Progenitor cell of endocrine pancreas (in vitro differentiated cells): Measurements from ENCODE around the gene MAPK7. TPM values are rescaled to one million over a fixed set of nuclear protein-coding genes. Genes with fewer than 3 reads are reported as not detected.

Experiments
- DNase-seq: peaks from one replicate; pipeline ENCODE4 v3.0.0; 2021; ENCODE audit warnings: low spot score; ENCODE audit not compliant: unreplicated experiment
- H3K27ac Mint-ChIP-seq: 2 replicates; pipeline ENCODE4 v1.8.0; 2021; ENCODE audit warnings: mild to moderate bottlenecking, moderate library complexity, mixed read lengths
- H3K27me3 Mint-ChIP-seq: 2 replicates; pipeline ENCODE4 v1.8.0; 2021; ENCODE audit warnings: mixed read lengths
- H3K36me3 Mint-ChIP-seq: 2 replicates; pipeline ENCODE4 v1.8.0; 2022; ENCODE audit warnings: mixed read lengths; ENCODE audit not compliant: insufficient read depth
- H3K4me1 Mint-ChIP-seq: 2 replicates; pipeline ENCODE4 v1.8.0; 2021; ENCODE audit warnings: low read depth, mixed read lengths
- H3K4me3 Mint-ChIP-seq: 2 replicates; pipeline ENCODE4 v1.8.0; 2021; ENCODE audit warnings: low read depth, mild to moderate bottlenecking, moderate library complexity, mixed read lengths
- H3K9me3 Mint-ChIP-seq: 2 replicates; pipeline ENCODE4 v1.8.0; 2021; ENCODE audit warnings: low read depth, mixed read lengths
- CTCF ChIP-seq: fragments of 200-600 bp; sonication (generic); IDR thresholded peaks from one replicate; pipeline ENCODE4 v1.5.0; 2021; ENCODE audit warnings: antibody characterized with exemption, mild to moderate bottlenecking; ENCODE audit not compliant: unreplicated experiment
- total RNA-seq: library from RNA; stranded (reverse); gene quantifications from 2 replicates; pipeline ENCODE4 v1.2.1, GENCODE V29; 2021

Gene MAPK7
- total RNA-seq, 1 donor from 2014 or later, result 41.8 TPM

GRCh38 chr17:19344311-19345066 lies 33.8 kb upstream of the MAPK7 start:
- no peak overlapping the region for H3K4me3 Mint-ChIP-seq
- no peak for DNase-seq
- H3K4me1 Mint-ChIP-seq, result peaks cover 13% of the 10 kb centered on the region
- no peaks in the 10 kb centered on the region for H3K9me3 Mint-ChIP-seq
- H3K36me3 Mint-ChIP-seq, result peaks cover 4% of the 10 kb centered on the region
- no peak for TF ChIP-seq CTCF
- H3K27ac Mint-ChIP-seq, result no peak overlapping the region
- H3K27me3 Mint-ChIP-seq, result no peaks in the 10 kb centered on the region

GRCh38 chr17:19345067-19345460 lies 33.2 kb upstream of the MAPK7 start:
- H3K36me3 Mint-ChIP-seq, result peaks cover 4% of the 10 kb centered on the region
- H3K4me3 Mint-ChIP-seq, result no peak overlapping the region
- TF ChIP-seq CTCF, result no peak
- DNase-seq, result no peak
- H3K27ac Mint-ChIP-seq, result no peak overlapping the region
- H3K4me1 Mint-ChIP-seq, result peaks cover 13% of the 10 kb centered on the region
- H3K27me3 Mint-ChIP-seq, result no peaks in the 10 kb centered on the region
- H3K9me3 Mint-ChIP-seq, result no peaks in the 10 kb centered on the region

GRCh38 chr17:19345486-19346350 lies 32.6 kb upstream of the MAPK7 start:
- H3K4me3 Mint-ChIP-seq, result no peak overlapping the region
- no peaks in the 10 kb centered on the region for H3K27me3 Mint-ChIP-seq
- H3K27ac Mint-ChIP-seq, result peak overlapping the region; percentile 79
- peaks cover 6% of the 10 kb centered on the region for H3K36me3 Mint-ChIP-seq
- TF ChIP-seq CTCF, result no peak
- H3K4me1 Mint-ChIP-seq, result peaks cover 13% of the 10 kb centered on the region
- H3K9me3 Mint-ChIP-seq, result no peaks in the 10 kb centered on the region
- DNase-seq, result no peak

GRCh38 chr17:19346351-19347255 lies 31.7 kb upstream of the MAPK7 start:
- Mint-ChIP-seq H3K36me3 (peaks cover 11% of the 10 kb centered on the region), H3K4me1 (peaks cover 11% of the 10 kb centered on the region), H3K27me3 (no peaks in the 10 kb centered on the region), H3K4me3 (no peak overlapping the region), H3K27ac (peak overlapping the region; percentile 86), H3K9me3 (no peaks in the 10 kb centered on the region)
- DNase-seq, result no peak
- TF ChIP-seq CTCF, result no peak
